ENCODE data around the gene MAD1L1.

The MAD1L1 gene

GRCh38 chr7:2028733-2029132, 204.0 kb downstream of the MAD1L1 start:
- peak overlapping the region in 1 of 5 donors; percentile 13 for H3K4me3 ChIP-seq (ENCODE audit: low read depth in 1 of 5, low read length in 5 of 5)
- H3K36me3 ChIP-seq (ENCODE audit: control insufficient read depth in 5 of 5, insufficient read depth in 5 of 5, low read length in 5 of 5): peaks cover 0 to 2% (median 0%) of the 10 kb centered on the region in 5 donors
- H3K27ac ChIP-seq (ENCODE audit: low read depth, low read length): no peak overlapping the region
- H3K9ac ChIP-seq (ENCODE audit: low read length in 5 of 5): no peak overlapping the region
- no peaks in the 10 kb centered on the region for H3K27me3 ChIP-seq (ENCODE audit: control insufficient read depth in 5 of 5, insufficient read depth in 4 of 5, low read length in 5 of 5)
- no peaks in the 10 kb centered on the region for H3K4me1 ChIP-seq (ENCODE audit: control insufficient read depth in 5 of 5, insufficient read depth in 5 of 5, low read length in 5 of 5)
- peaks cover 4 to 33% (median 22%) of the 10 kb centered on the region in 5 donors for H3K9me3 ChIP-seq (ENCODE audit: control insufficient read depth in 5 of 5, low read length in 5 of 5)

- Histone ChIP-seq H3K9ac (ENCODE audit: low read length in 5 of 5) (no peak overlapping the region), H3K27me3 (ENCODE audit: control insufficient read depth in 5 of 5, insufficient read depth in 4 of 5, low read length in 5 of 5) (no peaks in the 10 kb centered on the region), H3K4me1 (ENCODE audit: control insufficient read depth in 5 of 5, insufficient read depth in 5 of 5, low read length in 5 of 5) (peaks cover 0 to 11% (median 4%) of the 10 kb centered on the region in 5 donors), H3K36me3 (ENCODE audit: control insufficient read depth in 5 of 5, insufficient read depth in 5 of 5, low read length in 5 of 5) (peaks cover 0 to 2% (median 0%) of the 10 kb centered on the region in 5 donors), H3K4me3 (ENCODE audit: low read depth in 1 of 5, low read length in 5 of 5) (no peak overlapping the region), H3K27ac (ENCODE audit: low read depth, low read length) (no peak overlapping the region), H3K9me3 (ENCODE audit: control insufficient read depth in 5 of 5, low read length in 5 of 5) (peaks cover 4 to 33% (median 22%) of the 10 kb centered on the region in 5 donors)
Measured at GRCh38 chr7:2025188-2025587, 207.6 kb downstream of the MAD1L1 start.

- peaks cover 4 to 30% (median 22%) of the 10 kb centered on the region in 5 donors for H3K9me3 ChIP-seq (ENCODE audit: control insufficient read depth in 5 of 5, low read length in 5 of 5)
- H3K4me1 ChIP-seq (ENCODE audit: control insufficient read depth in 5 of 5, insufficient read depth in 5 of 5, low read length in 5 of 5): peaks cover 0 to 17% (median 10%) of the 10 kb centered on the region in 5 donors
- H3K4me3 ChIP-seq (ENCODE audit: low read depth in 1 of 5, low read length in 5 of 5): no peak overlapping the region
- H3K27me3 ChIP-seq (ENCODE audit: control insufficient read depth in 5 of 5, insufficient read depth in 4 of 5, low read length in 5 of 5): no peaks in the 10 kb centered on the region
- H3K36me3 ChIP-seq (ENCODE audit: control insufficient read depth in 5 of 5, insufficient read depth in 5 of 5, low read length in 5 of 5): no peaks in the 10 kb centered on the region
- H3K27ac ChIP-seq (ENCODE audit: low read depth, low read length): no peak overlapping the region
- no peak overlapping the region for H3K9ac ChIP-seq (ENCODE audit: low read length in 5 of 5)
Measured at GRCh38 chr7:2024567-2024918, 208.2 kb downstream of the MAD1L1 start.

GRCh38 chr7:2023877-2024566, 208.7 kb downstream of the MAD1L1 start:
- no peak overlapping the region for H3K4me3 ChIP-seq (ENCODE audit: low read depth in 1 of 5, low read length in 5 of 5)
- peaks cover 4 to 27% (median 18%) of the 10 kb centered on the region in 5 donors for H3K9me3 ChIP-seq (ENCODE audit: control insufficient read depth in 5 of 5, low read length in 5 of 5)
- H3K4me1 ChIP-seq (ENCODE audit: control insufficient read depth in 5 of 5, insufficient read depth in 5 of 5, low read length in 5 of 5): peaks cover 3 to 22% (median 16%) of the 10 kb centered on the region in 5 donors
- H3K9ac ChIP-seq (ENCODE audit: low read length in 5 of 5): no peak overlapping the region
- no peaks in the 10 kb centered on the region for H3K27me3 ChIP-seq (ENCODE audit: control insufficient read depth in 5 of 5, insufficient read depth in 4 of 5, low read length in 5 of 5)
- H3K36me3 ChIP-seq (ENCODE audit: control insufficient read depth in 5 of 5, insufficient read depth in 5 of 5, low read length in 5 of 5): no peaks in the 10 kb centered on the region
- no peak overlapping the region for H3K27ac ChIP-seq (ENCODE audit: low read depth, low read length)

GRCh38 chr7:2022737-2023250, 210.0 kb downstream of the MAD1L1 start:
- no peak overlapping the region for H3K4me3 ChIP-seq (ENCODE audit: low read depth in 1 of 5, low read length in 5 of 5)
- H3K9ac ChIP-seq (ENCODE audit: low read length in 5 of 5): no peak overlapping the region
- no peaks in the 10 kb centered on the region for H3K36me3 ChIP-seq (ENCODE audit: control insufficient read depth in 5 of 5, insufficient read depth in 5 of 5, low read length in 5 of 5)
- H3K27ac ChIP-seq (ENCODE audit: low read depth, low read length): no peak overlapping the region
- peaks cover 4 to 19% (median 10%) of the 10 kb centered on the region in 5 donors for H3K9me3 ChIP-seq (ENCODE audit: control insufficient read depth in 5 of 5, low read length in 5 of 5)
- no peaks in the 10 kb centered on the region for H3K27me3 ChIP-seq (ENCODE audit: control insufficient read depth in 5 of 5, insufficient read depth in 4 of 5, low read length in 5 of 5)
- H3K4me1 ChIP-seq (ENCODE audit: control insufficient read depth in 5 of 5, insufficient read depth in 5 of 5, low read length in 5 of 5): peaks cover 6 to 30% (median 23%) of the 10 kb centered on the region in 5 donors

- H3K27ac ChIP-seq (ENCODE audit: low read depth, low read length): no peak overlapping the region
- no peak overlapping the region for H3K9ac ChIP-seq (ENCODE audit: low read length in 5 of 5)
- H3K36me3 ChIP-seq (ENCODE audit: control insufficient read depth in 5 of 5, insufficient read depth in 5 of 5, low read length in 5 of 5): no peaks in the 10 kb centered on the region
- peaks cover 4 to 15% (median 10%) of the 10 kb centered on the region in 5 donors for H3K9me3 ChIP-seq (ENCODE audit: control insufficient read depth in 5 of 5, low read length in 5 of 5)
- no peaks in the 10 kb centered on the region for H3K27me3 ChIP-seq (ENCODE audit: control insufficient read depth in 5 of 5, insufficient read depth in 4 of 5, low read length in 5 of 5)
- H3K4me1 ChIP-seq (ENCODE audit: control insufficient read depth in 5 of 5, insufficient read depth in 5 of 5, low read length in 5 of 5): peaks cover 6 to 30% (median 23%) of the 10 kb centered on the region in 5 donors
- no peak overlapping the region for H3K4me3 ChIP-seq (ENCODE audit: low read depth in 1 of 5, low read length in 5 of 5)
Measured at GRCh38 chr7:2022021-2022409, 210.7 kb downstream of the MAD1L1 start.

GRCh38 chr7:2019711-2020511, 212.8 kb downstream of the MAD1L1 start:
- peaks cover 6 to 30% (median 23%) of the 10 kb centered on the region in 5 donors for H3K4me1 ChIP-seq (ENCODE audit: control insufficient read depth in 5 of 5, insufficient read depth in 5 of 5, low read length in 5 of 5)
- peak overlapping the region in 4 of 5 donors; percentile 29 to 58 (median 44) for H3K4me3 ChIP-seq (ENCODE audit: low read depth in 1 of 5, low read length in 5 of 5)
- no peaks in the 10 kb centered on the region for H3K27me3 ChIP-seq (ENCODE audit: control insufficient read depth in 5 of 5, insufficient read depth in 4 of 5, low read length in 5 of 5)
- peak overlapping the region in 3 of 5 donors; percentile 12 to 32 (median 25) for H3K9ac ChIP-seq (ENCODE audit: low read length in 5 of 5)
- peak overlapping the region; percentile 77 for H3K27ac ChIP-seq (ENCODE audit: low read depth, low read length)
- peaks cover 0 to 4% (median 0%) of the 10 kb centered on the region in 5 donors for H3K36me3 ChIP-seq (ENCODE audit: control insufficient read depth in 5 of 5, insufficient read depth in 5 of 5, low read length in 5 of 5)
- peaks cover 0 to 8% (median 5%) of the 10 kb centered on the region in 5 donors for H3K9me3 ChIP-seq (ENCODE audit: control insufficient read depth in 5 of 5, low read length in 5 of 5)

GRCh38 chr7:2019461-2019710, 213.4 kb downstream of the MAD1L1 start:
- H3K36me3 ChIP-seq (ENCODE audit: control insufficient read depth in 5 of 5, insufficient read depth in 5 of 5, low read length in 5 of 5): peaks cover 0 to 4% (median 0%) of the 10 kb centered on the region in 5 donors
- peak overlapping the region; percentile 29 to 70 (median 51) for H3K4me3 ChIP-seq (ENCODE audit: low read depth in 1 of 5, low read length in 5 of 5)
- peak overlapping the region; percentile 77 for H3K27ac ChIP-seq (ENCODE audit: low read depth, low read length)
- H3K4me1 ChIP-seq (ENCODE audit: control insufficient read depth in 5 of 5, insufficient read depth in 5 of 5, low read length in 5 of 5): peaks cover 6 to 30% (median 23%) of the 10 kb centered on the region in 5 donors
- no peaks in the 10 kb centered on the region for H3K27me3 ChIP-seq (ENCODE audit: control insufficient read depth in 5 of 5, insufficient read depth in 4 of 5, low read length in 5 of 5)
- H3K9ac ChIP-seq (ENCODE audit: low read length in 5 of 5): peak overlapping the region in 3 of 5 donors; percentile 41 to 66 (median 65)
- H3K9me3 ChIP-seq (ENCODE audit: control insufficient read depth in 5 of 5, low read length in 5 of 5): peaks cover 0 to 3% (median 1%) of the 10 kb centered on the region in 5 donors

- peaks cover 0 to 6% (median 4%) of the 10 kb centered on the region in 5 donors for H3K36me3 ChIP-seq (ENCODE audit: control insufficient read depth in 5 of 5, insufficient read depth in 5 of 5, low read length in 5 of 5)
- H3K27me3 ChIP-seq (ENCODE audit: control insufficient read depth in 5 of 5, insufficient read depth in 4 of 5, low read length in 5 of 5): no peaks in the 10 kb centered on the region
- H3K9ac ChIP-seq (ENCODE audit: low read length in 5 of 5): peak overlapping the region in 4 of 5 donors; percentile 34 to 66 (median 53)
- H3K4me1 ChIP-seq (ENCODE audit: control insufficient read depth in 5 of 5, insufficient read depth in 5 of 5, low read length in 5 of 5): peaks cover 6 to 30% (median 23%) of the 10 kb centered on the region in 5 donors
- peak overlapping the region; percentile 29 to 70 (median 51) for H3K4me3 ChIP-seq (ENCODE audit: low read depth in 1 of 5, low read length in 5 of 5)
- H3K27ac ChIP-seq (ENCODE audit: low read depth, low read length): peak overlapping the region; percentile 77
- no peaks in the 10 kb centered on the region for H3K9me3 ChIP-seq (ENCODE audit: control insufficient read depth in 5 of 5, low read length in 5 of 5)
Measured at GRCh38 chr7:2018569-2019460, 213.9 kb downstream of the MAD1L1 start.

All from subcutaneous abdominal adipose tissue (tissue), 5 donors.